ENCODE results near the gene ADGRD1. TPM values are rescaled to one million over a fixed set of nuclear protein-coding genes. Genes with fewer than 3 reads are reported as not detected.

Gene ADGRD1
- total RNA-seq, 1 donor from 2014 or later, result 0.08 TPM

- no peak overlapping the region for H3K4me3 ChIP-seq (ENCODE audit: low read depth, low read length)
- no peak for DNase-seq (ENCODE audit: low read depth)
- H3K27me3 ChIP-seq (ENCODE audit: control insufficient read depth, insufficient read depth, low read length), result peaks cover 4% of the 10 kb centered on the region
- no peaks in the 10 kb centered on the region for H3K36me3 ChIP-seq (ENCODE audit: control insufficient read depth, insufficient read depth, low read length)
- no peak for TF ChIP-seq CTCF (IDR thresholded peaks at IDR 0.05; ENCODE audit: insufficient read depth, low read length, poor library complexity, severe bottlenecking)
Measured at GRCh38 chr12:131131808-131132117, 178.1 kb downstream of the ADGRD1 start.

GRCh38 chr12:131132118-131132892 is 178.6 kb downstream of the ADGRD1 start:
- H3K36me3 ChIP-seq (ENCODE audit: control insufficient read depth, insufficient read depth, low read length), result no peaks in the 10 kb centered on the region
- H3K4me3 ChIP-seq (ENCODE audit: low read depth, low read length), result no peak overlapping the region
- DNase-seq (ENCODE audit: low read depth), result no peak
- peak; percentile 73 for TF ChIP-seq CTCF (IDR thresholded peaks at IDR 0.05; ENCODE audit: insufficient read depth, low read length, poor library complexity, severe bottlenecking)
- peaks cover 8% of the 10 kb centered on the region for H3K27me3 ChIP-seq (ENCODE audit: control insufficient read depth, insufficient read depth, low read length)

GRCh38 chr12:131133015-131133905 is 179.6 kb downstream of the ADGRD1 start:
- no peak for TF ChIP-seq CTCF (IDR thresholded peaks at IDR 0.05; ENCODE audit: insufficient read depth, low read length, poor library complexity, severe bottlenecking)
- H3K36me3 ChIP-seq (ENCODE audit: control insufficient read depth, insufficient read depth, low read length), result no peaks in the 10 kb centered on the region
- peaks cover 16% of the 10 kb centered on the region for H3K27me3 ChIP-seq (ENCODE audit: control insufficient read depth, insufficient read depth, low read length)
- H3K4me3 ChIP-seq (ENCODE audit: low read depth, low read length), result no peak overlapping the region
- no peak for DNase-seq (ENCODE audit: low read depth)

GRCh38 chr12:131133994-131134393 is 180.3 kb downstream of the ADGRD1 start:
- no peak for DNase-seq (ENCODE audit: low read depth)
- H3K4me3 ChIP-seq (ENCODE audit: low read depth, low read length), result no peak overlapping the region
- no peaks in the 10 kb centered on the region for H3K36me3 ChIP-seq (ENCODE audit: control insufficient read depth, insufficient read depth, low read length)
- no peak for TF ChIP-seq CTCF (IDR thresholded peaks at IDR 0.05; ENCODE audit: insufficient read depth, low read length, poor library complexity, severe bottlenecking)
- peaks cover 24% of the 10 kb centered on the region for H3K27me3 ChIP-seq (ENCODE audit: control insufficient read depth, insufficient read depth, low read length)

- Histone ChIP-seq H3K27me3 (ENCODE audit: control insufficient read depth, insufficient read depth, low read length) (peaks cover 28% of the 10 kb centered on the region), H3K4me3 (ENCODE audit: low read depth, low read length) (no peak overlapping the region), H3K36me3 (ENCODE audit: control insufficient read depth, insufficient read depth, low read length) (no peaks in the 10 kb centered on the region)
- no peak for DNase-seq (ENCODE audit: low read depth)
- TF ChIP-seq CTCF (IDR thresholded peaks at IDR 0.05; ENCODE audit: insufficient read depth, low read length, poor library complexity, severe bottlenecking), result no peak
Measured at GRCh38 chr12:131134523-131135310, 181.0 kb downstream of the ADGRD1 start.

All from kidney epithelial cell (primary cell).